GM23248 (cell line): ENCODE measurements around the gene C1QTNF1. TPM values are rescaled to one million over a fixed set of nuclear protein-coding genes. Genes with fewer than 3 reads are reported as not detected.

ENCODE experiments used
- DNase-seq: peaks from one replicate; pipeline ENCODE4 v3.0.0-alpha.2; 2015
- H2AFZ ChIP-seq: fragments of 200-600 bp; sonication (generic); 2 replicates; pipeline ENCODE4 v1.6.1; 2016; ENCODE audit warnings: antibody characterized with exemption
- H3F3A ChIP-seq: fragments of 200-600 bp; sonication (generic); 2 replicates; pipeline ENCODE4 v1.6.1; 2016; ENCODE audit warnings: mild to moderate bottlenecking, antibody characterized with exemption, mixed run types; ENCODE audit not compliant: insufficient read depth
- H3K27ac ChIP-seq: fragments of 200-600 bp; sonication (generic); 2 replicates; pipeline ENCODE4 v1.5.1; 2016; ENCODE audit warnings: mild to moderate bottlenecking
- H3K27me3 ChIP-seq: fragments of 200-600 bp; sonication (generic); replicated peaks from 2 replicates; pipeline ENCODE4 v1.6.1; 2016; ENCODE audit warnings: mild to moderate bottlenecking; ENCODE audit not compliant: insufficient read depth
- H3K36me3 ChIP-seq: fragments of 200-600 bp; sonication (generic); 2 replicates; pipeline ENCODE4 v1.6.1; 2016; ENCODE audit warnings: low read depth, mild to moderate bottlenecking
- H3K4me1 ChIP-seq: fragments of 200-600 bp; sonication (generic); 2 replicates; pipeline ENCODE4 v1.6.1; 2016; ENCODE audit warnings: mild to moderate bottlenecking; ENCODE audit not compliant: insufficient read depth
- H3K4me2 ChIP-seq: fragments of 200-600 bp; sonication (generic); one replicate; pipeline ENCODE4 v1.6.1; 2016; ENCODE audit warnings: mild to moderate bottlenecking; ENCODE audit not compliant: unreplicated experiment
- H3K4me3 ChIP-seq: fragments of 200-600 bp; sonication (generic); 2 replicates; pipeline ENCODE4 v1.5.1; 2016; ENCODE audit warnings: mild to moderate bottlenecking
- H3K79me2 ChIP-seq: fragments of 200-600 bp; sonication (generic); 2 replicates; pipeline ENCODE4 v1.6.1; 2016; ENCODE audit warnings: mild to moderate bottlenecking; ENCODE audit not compliant: insufficient read depth
- H3K9ac ChIP-seq: fragments of 200-600 bp; sonication (generic); 2 replicates; pipeline ENCODE4 v1.6.1; 2016; ENCODE audit warnings: mild to moderate bottlenecking
- H3K9me2 ChIP-seq: fragments of 200-600 bp; sonication (generic); 2 replicates; pipeline ENCODE4 v1.6.1; 2016; ENCODE audit warnings: mixed run types, mild to moderate bottlenecking, moderate library complexity; ENCODE audit not compliant: insufficient read depth
- H3K9me3 ChIP-seq: fragments of 200-600 bp; sonication (generic); one replicate; pipeline ENCODE4 v1.6.1; 2017; ENCODE audit warnings: low read depth
- H4K20me1 ChIP-seq: fragments of 200-600 bp; sonication (generic); 2 replicates; pipeline ENCODE4 v1.6.0; 2016; ENCODE audit not compliant: insufficient read depth
- EZH2 ChIP-seq: fragments of 200-600 bp; sonication (generic); IDR thresholded peaks from 2 replicates; pipeline ENCODE4 v1.6.1; 2018; ENCODE audit warnings: antibody characterized with exemption, mild to moderate bottlenecking; ENCODE audit not compliant: insufficient read depth, poor library complexity, severe bottlenecking
- EZH2phosphoT487 ChIP-seq: fragments of 200-600 bp; sonication (generic); IDR thresholded peaks from 2 replicates; pipeline ENCODE4 v1.6.1; 2018; ENCODE audit warnings: antibody characterized with exemption, moderate library complexity, mild to moderate bottlenecking, low read depth; ENCODE audit not compliant: insufficient read depth
- WGBS, 2 experiments: methylation state at CpG; one replicate each; pipeline ENCODE4 v1.1.6; 2015 to 2017; ENCODE audit warnings: low lambda C conversion rate in 2 of 2, low coverage in 1 of 2; ENCODE audit errors: missing lambda C conversion rate in 2 of 2; 5-methylcytosine and 5-hydroxymethylcytosine counted together
- in situ Hi-C: fragments of 300-500 bp; cut with MboI; formaldehyde crosslinking; loops from 2 replicates; pipeline ENCODE4 v1.15.0; 2020
- polyA plus RNA-seq: library from polyadenylated mRNA; unstranded; fragments of >200 nt; fragmentation: Nextera tagmentation; extraction: Ambion mirVana; gene quantifications from 2 replicates; pipeline ENCODE4 v1.2.1, GENCODE V29; 2016
- total RNA-seq: library from RNA; depleted of rRNA; stranded (reverse); fragments of >200 nt; shearing (Covaris generic); gene quantifications from 2 replicates; pipeline ENCODE4 v1.2.3, GENCODE V29; 2014

Gene C1QTNF1
- total and polyA plus RNA-seq, 2 experiments from 2014 or later, result 6.1 to 12.2 TPM

GRCh38 chr17:78981010-78981888 lies 42.7 kb upstream of the C1QTNF1 start:
- no peak for DNase-seq
- no peaks in the 10 kb centered on the region for H3K27me3 ChIP-seq
- in situ Hi-C loops, result no loop called here
- H3K9me2 ChIP-seq, result no peaks in the 10 kb centered on the region
- no peak overlapping the region for H2AFZ ChIP-seq
- no peak overlapping the region for H3K27ac ChIP-seq
- no peak overlapping the region for H3K9ac ChIP-seq
- H3K4me1 ChIP-seq, result peaks cover 3% of the 10 kb centered on the region; the same call in 1 of the 2 replicates
- H3K4me2 ChIP-seq, result no peak overlapping the region
- TF ChIP-seq EZH2phosphoT487 (no peak), EZH2 (no peak)
- H3K79me2 ChIP-seq, result no peaks in the 10 kb centered on the region
- no peaks in the 10 kb centered on the region for H4K20me1 ChIP-seq
- WGBS, 2 experiments, result 75 to 80% methylated on average over 16 of the region's 16 CpGs
- no peaks in the 10 kb centered on the region for H3K36me3 ChIP-seq
- no peaks in the 10 kb centered on the region for H3K9me3 ChIP-seq
- 0 out of 2 replicates have a peak, but pooled peaks cover under 1% of the 10 kb centered on the region for H3F3A ChIP-seq
- no peak overlapping the region for H3K4me3 ChIP-seq

- Histone ChIP-seq H3K79me2 (no peaks in the 10 kb centered on the region), H3K9me3 (no peaks in the 10 kb centered on the region), H3K9ac (no peak overlapping the region), H3F3A (peaks cover 5% of the 10 kb centered on the region; the same call in 1 of the 2 replicates), H4K20me1 (no peaks in the 10 kb centered on the region), H3K4me1 (peaks cover 14% of the 10 kb centered on the region; the same call in 1 of the 2 replicates), H3K4me2 (no peak overlapping the region), H3K4me3 (no peak overlapping the region), H3K27ac (no peak overlapping the region), H3K36me3 (no peaks in the 10 kb centered on the region), H3K27me3 (no peaks in the 10 kb centered on the region), H2AFZ (no peak overlapping the region), H3K9me2 (no peaks in the 10 kb centered on the region)
- in situ Hi-C loops, result no loop called here
- TF ChIP-seq EZH2, result no peak
- no peak for TF ChIP-seq EZH2phosphoT487
- DNase-seq, result no peak
- WGBS, 2 experiments, result 80 to 82% methylated on average over 5 of the region's 5 CpGs
Observed at GRCh38 chr17:78985395-78985794, 38.6 kb upstream of the C1QTNF1 start.

GRCh38 chr17:78986048-78986648 lies 37.8 kb upstream of the C1QTNF1 start:
- Histone ChIP-seq H3K4me1 (peaks cover 14% of the 10 kb centered on the region; the same call in 1 of the 2 replicates), H3K79me2 (no peaks in the 10 kb centered on the region), H3K27ac (peak overlapping the region; percentile 37), H2AFZ (peak overlapping the region; percentile 78), H4K20me1 (no peaks in the 10 kb centered on the region), H3K4me3 (peak overlapping the region; percentile 70), H3K36me3 (no peaks in the 10 kb centered on the region), H3K9ac (peak overlapping the region; percentile 41), H3K9me2 (no peaks in the 10 kb centered on the region), H3F3A (peaks cover 5% of the 10 kb centered on the region; the same call in 1 of the 2 replicates), H3K9me3 (no peaks in the 10 kb centered on the region), H3K4me2 (peak overlapping the region; percentile 76), H3K27me3 (no peaks in the 10 kb centered on the region)
- DNase-seq, result peak; percentile 58
- 14 to 16% methylated on average over 6 of the region's 6 CpGs for WGBS, 2 experiments
- TF ChIP-seq EZH2phosphoT487 (no peak), EZH2 (no peak)
- in situ Hi-C loops, result no loop called here

DNA sequence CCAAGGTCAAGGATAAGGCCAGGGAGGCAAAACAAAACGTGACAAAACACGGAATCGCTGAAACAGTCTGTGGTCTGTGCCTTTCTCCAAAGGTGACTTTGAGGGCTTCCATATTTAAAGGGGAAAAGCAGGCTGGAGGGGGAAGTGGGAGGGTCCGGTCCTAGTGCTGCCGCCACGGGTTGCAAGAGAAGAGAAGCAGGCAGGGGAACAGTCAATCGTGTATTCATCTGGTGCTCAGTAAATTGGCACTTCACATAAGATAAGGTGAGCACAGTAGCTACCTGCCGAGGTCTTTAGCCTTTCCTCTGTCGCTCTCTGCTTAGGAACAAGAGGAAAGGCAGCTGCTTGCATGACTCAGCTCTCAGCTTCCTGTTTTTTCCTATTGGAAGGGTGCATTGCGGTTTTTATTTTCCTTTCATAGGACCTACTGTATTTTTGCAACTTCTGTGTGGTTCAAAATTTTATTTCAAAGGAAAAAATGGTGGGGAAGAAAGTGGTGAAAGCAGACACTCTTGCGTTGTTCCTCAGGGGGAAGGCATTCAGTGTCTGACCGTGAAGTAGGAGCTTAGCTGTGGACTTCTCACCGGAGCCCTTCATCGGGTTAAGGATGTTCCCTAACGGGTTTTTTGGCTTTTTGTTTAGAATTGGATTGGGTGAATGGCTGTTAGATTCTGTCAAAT lies 37.2 kb upstream of the C1QTNF1 start:
- peak; percentile 78 for DNase-seq
- H2AFZ ChIP-seq, result peak overlapping the region; percentile 78
- H3K9ac ChIP-seq, result peak overlapping the region; percentile 41
- in situ Hi-C loops, result no loop called here
- peak overlapping the region; percentile 76 for H3K4me2 ChIP-seq
- peaks cover 5% of the 10 kb centered on the region; the same call in 1 of the 2 replicates for H3F3A ChIP-seq
- H4K20me1 ChIP-seq, result no peaks in the 10 kb centered on the region
- peaks cover 3% of the 10 kb centered on the region; the same call in 1 of the 2 replicates for H3K79me2 ChIP-seq
- H3K4me3 ChIP-seq, result peak overlapping the region; percentile 70
- H3K9me3 ChIP-seq, result no peaks in the 10 kb centered on the region
- H3K4me1 ChIP-seq, result peaks cover 14% of the 10 kb centered on the region; the same call in 1 of the 2 replicates
- WGBS, 2 experiments, result 5% methylated on average over 15 of the region's 15 CpGs
- TF ChIP-seq EZH2 (no peak), EZH2phosphoT487 (no peak)
- H3K9me2 ChIP-seq, result no peaks in the 10 kb centered on the region
- no peaks in the 10 kb centered on the region; the same call in 1 of the 2 replicates for H3K36me3 ChIP-seq
- peak overlapping the region; percentile 37 for H3K27ac ChIP-seq
- H3K27me3 ChIP-seq, result no peaks in the 10 kb centered on the region
